Measurements from ENCODE around the gene FEM1B. TPM values are rescaled to one million over a fixed set of nuclear protein-coding genes. Genes with fewer than 3 reads are reported as not detected.

FEM1B gene
- total and polyA plus RNA-seq, 2 donors (not counting 3 experiments of a cell fraction or from before 2014, with no cell fraction given): 11.1 to 33.2 TPM

DNA sequence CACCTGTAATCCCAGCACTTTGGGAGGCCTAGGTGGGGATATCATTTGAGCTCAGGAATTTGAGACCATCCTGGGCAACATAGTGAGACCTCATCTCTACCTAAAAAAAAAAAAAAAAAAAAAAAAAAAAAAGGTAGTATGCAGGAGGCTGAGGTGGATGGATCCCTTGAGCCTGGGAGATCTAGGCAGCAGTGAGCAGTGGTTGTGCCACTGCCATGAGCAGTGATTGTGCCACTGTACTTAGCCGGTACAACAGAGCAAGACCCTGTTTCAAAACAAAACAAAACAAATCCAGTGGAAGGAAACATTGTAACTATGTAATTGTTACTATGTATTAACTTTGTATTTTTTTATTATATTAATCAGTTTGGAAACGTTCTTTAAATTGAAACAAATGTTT, 5.9 kb downstream of the FEM1B start:
- Histone ChIP-seq H3K9ac (replicated peaks; ENCODE audit: extremely low read depth, insufficient read depth, low read length) (no peak overlapping the region), H3K27ac (ENCODE audit: insufficient read depth, low read depth, low read length) (no peak overlapping the region), H3K4me1 (ENCODE audit: control insufficient read depth, extremely low read depth, insufficient read depth, low read length) (peaks cover 27% of the 10 kb centered on the region), H3K9me1 (replicated peaks; ENCODE audit: control insufficient read depth, extremely low read depth, insufficient read depth, low read length) (no peaks in the 10 kb centered on the region), H3K27me3 (ENCODE audit: control insufficient read depth in 2 of 2, insufficient read depth in 2 of 2, low read length in 2 of 2) (no peaks in the 10 kb centered on the region), H3K9me3 (replicated peaks; ENCODE audit: control insufficient read depth, insufficient read depth, low read length) (no peaks in the 10 kb centered on the region), H3K79me2 (ENCODE audit: control insufficient read depth, insufficient read depth, low read length) (peaks cover 98% of the 10 kb centered on the region), H3K4me2 (ENCODE audit: insufficient read depth, low read length) (no peak overlapping the region), H3K36me3 (ENCODE audit: control insufficient read depth in 2 of 2, extremely low read depth in 1 of 2, insufficient read depth in 2 of 2, low read length in 2 of 2) (no peaks in the 10 kb centered on the region), H4K20me1 (replicated peaks; ENCODE audit: control insufficient read depth, extremely low read depth, insufficient read depth, low read length) (peaks cover 8% of the 10 kb centered on the region), H2AFZ (ENCODE audit: low read depth, low read length) (no peak overlapping the region), H3K4me3 (replicated peaks in 1 of 3; ENCODE audit: insufficient read depth in 1 of 3, low read depth in 1 of 3, low read length in 3 of 3) (no peak overlapping the region)
- FAIRE-seq (no peak), DNase-seq (ENCODE audit: low read depth, low spot score) (no peak)
- TF ChIP-seq MYC (IDR thresholded peaks at IDR 0.05; ENCODE audit: low read depth, low read length) (no peak), POLR2AphosphoS5 (IDR thresholded peaks at IDR 0.05; ENCODE audit: insufficient read depth, low read depth, low read length) (no peak), FOS (IDR thresholded peaks at IDR 0.05; ENCODE audit: borderline replicate concordance, insufficient read depth, low read length) (no peak), POLR2A (IDR thresholded peaks at IDR 0.05; ENCODE audit: low read depth, low read length) (no peak), EZH2 (IDR thresholded peaks at IDR 0.05; ENCODE audit: borderline replicate concordance, low read depth, low read length, severe bottlenecking) (no peak), JUN (IDR thresholded peaks at IDR 0.05; ENCODE audit: borderline replicate concordance, insufficient read depth, insufficient read length, low read depth) (no peak), GATA2 (IDR thresholded peaks at IDR 0.05; ENCODE audit: insufficient read depth, insufficient read length, low read depth, low read length) (no peak)
- TF ChIP-seq, protein P1, sequence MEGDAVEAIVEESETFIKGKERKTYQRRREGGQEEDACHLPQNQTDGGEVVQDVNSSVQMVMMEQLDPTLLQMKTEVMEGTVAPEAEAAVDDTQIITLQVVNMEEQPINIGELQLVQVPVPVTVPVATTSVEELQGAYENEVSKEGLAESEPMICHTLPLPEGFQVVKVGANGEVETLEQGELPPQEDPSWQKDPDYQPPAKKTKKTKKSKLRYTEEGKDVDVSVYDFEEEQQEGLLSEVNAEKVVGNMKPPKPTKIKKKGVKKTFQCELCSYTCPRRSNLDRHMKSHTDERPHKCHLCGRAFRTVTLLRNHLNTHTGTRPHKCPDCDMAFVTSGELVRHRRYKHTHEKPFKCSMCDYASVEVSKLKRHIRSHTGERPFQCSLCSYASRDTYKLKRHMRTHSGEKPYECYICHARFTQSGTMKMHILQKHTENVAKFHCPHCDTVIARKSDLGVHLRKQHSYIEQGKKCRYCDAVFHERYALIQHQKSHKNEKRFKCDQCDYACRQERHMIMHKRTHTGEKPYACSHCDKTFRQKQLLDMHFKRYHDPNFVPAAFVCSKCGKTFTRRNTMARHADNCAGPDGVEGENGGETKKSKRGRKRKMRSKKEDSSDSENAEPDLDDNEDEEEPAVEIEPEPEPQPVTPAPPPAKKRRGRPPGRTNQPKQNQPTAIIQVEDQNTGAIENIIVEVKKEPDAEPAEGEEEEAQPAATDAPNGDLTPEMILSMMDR (IDR thresholded peaks at IDR 0.05; ENCODE audit: extremely low read depth in 1 of 2, insufficient read depth in 1 of 2, low read depth in 1 of 2, low read length in 2 of 2): no peak
- TF ChIP-seq, protein P2, sequence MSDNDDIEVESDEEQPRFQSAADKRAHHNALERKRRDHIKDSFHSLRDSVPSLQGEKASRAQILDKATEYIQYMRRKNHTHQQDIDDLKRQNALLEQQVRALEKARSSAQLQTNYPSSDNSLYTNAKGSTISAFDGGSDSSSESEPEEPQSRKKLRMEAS (IDR thresholded peaks at IDR 0.05; ENCODE audit: insufficient read depth, insufficient read length): no peak
- ChIA-PET CTCF (interaction anchor here (0.6 to 1.6 kb wide), 4 partner anchors 8 to 276 kb away, joined by 3 to 9 read pairs (median 5); no protein-coding TSS in a partner anchor), POLR2A (no interaction called here)
- dilution Hi-C loops (cut with MboI; ENCODE audit: extremely low pct_ligation_motif_present, low sequenced_read_pairs): no loop called here
- intact Hi-C loops (cut with micrococcal nuclease): no loop called here
- no TSS peak for BruUV-seq (replicated peaks)
